ENCODE measurements around the gene KDM1B.
"Not testable (repeated sequence)": the region's sequence is repeated elsewhere in the genome, so short reads cannot be mapped to it uniquely, and the experiment has no call there.

KDM1B gene

GRCh38 chr6:18186540-18187250 is 31.5 kb downstream of the KDM1B start:
- no peak for DNase-seq (ENCODE audit: low read depth)

DNA sequence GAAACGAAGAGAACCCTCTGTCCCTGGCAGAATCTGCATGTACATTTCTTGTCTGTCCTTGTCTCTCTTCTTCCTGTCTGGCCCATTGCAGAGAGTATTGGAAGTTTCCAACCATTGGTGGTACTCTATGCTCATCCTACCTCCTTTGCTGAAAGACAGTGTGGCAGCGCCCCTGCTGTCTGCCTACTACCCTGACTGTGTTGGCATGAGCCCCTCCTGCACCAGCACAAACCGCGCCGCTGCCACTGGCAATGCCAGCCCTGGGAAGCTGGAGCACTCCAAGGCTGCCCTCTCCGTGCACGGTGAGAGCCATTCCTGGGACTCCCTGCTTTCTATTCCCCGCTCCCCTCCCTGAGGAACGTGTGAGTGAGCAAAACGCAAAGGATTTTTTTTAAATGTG is 32.5 kb downstream of the KDM1B start:
- DNase-seq (ENCODE audit: low read depth): no peak

DNA sequence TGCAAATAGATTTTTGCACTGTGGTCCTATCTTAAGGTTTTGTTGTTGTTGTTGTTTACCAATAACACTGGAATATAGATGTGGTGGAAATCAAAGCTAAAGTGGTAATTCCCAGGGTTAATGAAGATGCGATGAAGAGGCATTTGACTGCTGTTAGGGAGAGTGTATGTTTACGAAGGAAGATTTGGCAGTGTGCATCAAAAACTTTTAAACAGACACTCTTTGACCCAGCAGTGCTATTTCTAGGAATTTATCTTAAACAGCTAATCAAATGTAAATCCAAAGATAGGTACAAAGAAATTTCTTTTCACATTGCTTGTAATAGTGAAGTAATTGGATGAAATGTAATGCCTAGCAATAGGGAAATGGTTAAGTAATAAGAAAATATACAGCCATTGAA is 34.0 kb downstream of the KDM1B start:
- no peak for DNase-seq (ENCODE audit: low read depth)

DNA sequence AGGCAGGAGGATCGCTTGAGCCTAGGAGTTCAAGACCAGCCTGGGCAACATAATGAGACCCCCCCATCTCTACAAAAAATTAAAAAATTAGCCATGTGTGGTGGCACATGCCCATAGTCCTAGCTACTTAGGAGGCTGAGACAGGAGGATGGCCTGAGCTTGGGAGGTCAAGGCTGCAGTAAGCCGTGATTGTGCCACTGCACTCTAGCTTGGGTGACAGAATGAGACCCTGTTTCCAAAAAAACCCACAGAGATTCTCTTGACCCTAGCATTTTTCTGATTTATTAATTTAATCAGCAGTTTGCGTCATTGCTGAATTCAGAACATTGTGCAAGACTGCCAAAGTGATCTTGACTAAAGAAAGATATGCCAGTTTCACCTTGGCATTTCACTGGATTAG is 36.8 kb downstream of the KDM1B start:
- no peak for DNase-seq (ENCODE audit: low read depth)

DNA sequence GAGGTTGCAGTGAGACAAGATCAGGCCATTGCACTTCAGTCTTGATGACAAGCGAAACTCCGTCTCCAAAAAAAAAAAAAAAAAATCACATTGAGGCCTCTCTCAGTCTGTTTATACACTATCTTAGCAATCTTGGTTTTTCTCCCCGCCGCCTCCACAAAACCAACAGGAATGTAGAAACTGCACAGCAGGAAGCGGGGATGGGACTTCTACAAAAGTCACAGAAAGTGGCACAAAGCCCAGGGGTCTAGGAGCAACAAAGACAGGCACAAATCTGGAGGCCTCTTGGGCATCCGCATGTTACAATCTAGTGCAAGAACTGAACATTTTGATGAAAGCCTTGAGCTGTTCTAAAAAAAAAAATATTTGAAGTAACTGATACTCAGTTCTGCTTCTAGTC is 48.6 kb downstream of the KDM1B start:
- DNase-seq (ENCODE audit: low read depth): no peak

GRCh38 chr6:18204691-18205090 is 49.5 kb downstream of the KDM1B start:
- DNase-seq (ENCODE audit: low read depth): no peak

- no peak for DNase-seq (ENCODE audit: low read depth)
Observed at GRCh38 chr6:18206591-18206990, 51.4 kb downstream of the KDM1B start.

- DNase-seq (ENCODE audit: low read depth): no peak
Observed at GRCh38 chr6:18207438-18207837, 52.2 kb downstream of the KDM1B start.

DNA sequence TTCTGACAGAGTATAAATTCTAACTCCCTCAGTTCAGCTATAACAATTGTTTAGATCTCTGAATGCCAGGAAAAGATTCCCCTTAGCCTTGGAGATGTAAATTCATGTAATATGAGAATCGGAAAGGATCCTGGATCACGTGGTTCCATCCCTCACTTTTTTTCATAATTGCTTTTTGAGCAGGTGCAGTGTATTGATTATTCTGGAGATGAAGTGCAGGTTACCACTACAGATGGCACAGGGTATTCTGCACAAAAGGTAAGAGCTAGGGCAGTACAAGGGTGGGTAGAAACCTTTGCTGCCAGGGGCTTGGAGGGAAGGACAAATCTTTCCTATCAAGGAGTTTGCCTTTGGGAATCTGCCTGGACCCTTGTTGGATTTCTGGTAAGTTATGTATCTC is 52.7 kb downstream of the KDM1B start:
- no peak for DNase-seq (ENCODE audit: low read depth)

DNA sequence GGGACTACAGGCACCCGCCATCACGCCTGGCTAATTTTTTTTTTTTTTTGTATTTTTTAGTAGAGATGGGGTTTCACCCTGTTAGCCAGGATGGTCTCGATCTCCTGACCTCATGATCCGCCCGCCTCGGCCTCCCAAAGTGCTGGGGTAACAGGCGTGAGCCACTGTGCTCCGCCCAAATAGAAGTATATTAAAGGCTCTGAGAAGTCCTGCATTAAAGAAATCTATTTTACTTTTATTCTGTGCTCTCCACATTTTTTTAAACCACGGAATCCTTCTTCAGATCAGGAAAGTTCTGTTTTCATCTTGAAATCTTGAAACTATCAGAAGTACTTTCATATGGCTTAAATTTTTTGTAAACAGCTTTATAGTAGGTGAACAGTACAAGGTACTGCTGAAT is 53.6 kb downstream of the KDM1B start:
- not testable (repeated sequence) for DNase-seq (ENCODE audit: low read depth)

DNA sequence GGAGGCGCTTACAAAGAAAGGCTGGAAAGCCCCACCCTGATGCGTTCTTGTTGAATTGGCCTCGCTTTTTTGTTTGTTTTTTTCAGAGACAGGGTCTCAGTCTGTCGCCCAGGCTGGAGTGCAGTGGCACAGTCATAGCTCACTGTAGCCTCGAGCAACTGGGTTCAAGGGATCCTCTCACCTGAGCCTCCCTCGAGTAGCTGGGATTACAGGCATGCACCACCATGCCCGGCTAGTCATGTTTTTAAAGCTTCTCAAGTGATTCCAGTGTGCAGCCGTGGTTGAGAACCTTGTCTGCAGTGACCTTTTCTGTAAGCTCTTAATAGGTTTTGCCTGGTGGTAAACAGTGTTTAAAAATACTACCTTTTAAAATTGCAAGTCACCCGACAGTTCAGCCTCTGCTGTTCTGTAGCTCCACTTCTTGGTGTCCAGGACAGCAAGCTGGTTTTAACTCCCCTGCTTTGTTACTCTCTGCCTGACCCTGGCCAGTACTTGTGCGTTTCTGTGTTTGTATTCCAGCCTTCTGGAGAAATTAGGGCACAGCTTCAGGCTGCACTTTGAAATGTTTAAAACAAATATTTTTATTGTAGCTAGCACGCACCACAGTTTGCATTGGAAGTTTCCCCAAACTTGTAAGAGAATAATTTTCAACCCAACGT is 54.4 kb downstream of the KDM1B start:
- DNase-seq (ENCODE audit: low read depth): no peak

DNA sequence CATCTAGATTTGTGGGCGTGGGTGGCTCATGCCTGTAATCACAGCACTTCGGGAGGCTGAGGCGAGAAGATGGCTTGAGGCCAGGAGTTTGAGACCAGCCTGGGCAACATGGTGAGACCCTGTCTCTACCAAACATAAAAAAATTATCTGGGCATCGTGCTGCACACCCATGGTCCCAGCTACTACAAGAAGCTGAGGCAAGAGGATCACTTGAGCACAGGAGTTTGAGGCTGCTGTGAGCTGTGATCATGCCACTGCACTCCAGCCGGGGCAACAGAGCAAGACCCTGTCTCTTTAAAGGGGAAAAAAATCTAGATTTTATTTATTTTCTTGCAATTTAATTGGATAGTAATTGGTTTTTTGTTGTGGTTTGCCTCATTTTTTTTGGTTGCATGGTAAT is 55.5 kb downstream of the KDM1B start:
- DNase-seq (ENCODE audit: low read depth): no peak

DNA sequence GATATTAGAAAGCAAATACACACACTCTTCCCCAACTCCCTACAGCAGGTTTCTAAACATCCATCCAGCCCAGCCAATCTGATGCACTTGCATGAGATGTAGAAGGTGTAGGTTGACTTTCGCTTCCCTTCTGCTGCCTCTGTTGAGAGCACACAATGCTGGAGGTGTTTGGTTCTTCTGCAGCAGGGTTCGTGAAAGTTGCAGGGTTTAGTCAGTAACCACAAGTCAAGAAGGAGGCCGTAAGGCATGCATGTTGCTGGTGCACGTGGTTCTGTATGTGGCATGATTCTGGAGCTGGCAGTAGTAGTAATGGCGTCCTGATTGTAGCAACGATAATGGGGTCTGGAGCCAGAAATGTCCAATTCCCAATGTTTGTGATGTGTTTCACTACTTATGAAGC is 56.1 kb downstream of the KDM1B start:
- peak; percentile 1 for DNase-seq (ENCODE audit: low read depth)

DNA sequence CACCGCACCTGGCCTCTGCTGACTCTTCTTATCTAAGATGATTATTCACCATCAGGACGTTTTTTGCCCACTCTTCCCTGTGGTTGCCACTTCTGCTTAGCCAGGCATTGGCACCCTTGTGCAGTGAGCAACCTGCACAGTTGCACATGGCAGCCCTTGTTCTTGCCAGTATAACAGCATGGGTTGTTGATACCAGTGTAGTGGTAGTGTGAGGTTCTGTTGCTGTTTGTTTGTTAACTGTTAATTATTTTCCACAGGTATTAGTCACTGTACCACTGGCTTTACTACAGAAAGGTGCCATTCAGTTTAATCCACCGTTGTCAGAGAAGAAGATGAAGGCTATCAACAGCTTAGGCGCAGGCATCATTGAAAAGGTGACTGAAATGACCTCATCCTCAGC is 57.0 kb downstream of the KDM1B start:
- DNase-seq (ENCODE audit: low read depth): no peak

GRCh38 chr6:18213439-18213838 is 58.2 kb downstream of the KDM1B start:
- DNase-seq (ENCODE audit: low read depth): no peak

DNA sequence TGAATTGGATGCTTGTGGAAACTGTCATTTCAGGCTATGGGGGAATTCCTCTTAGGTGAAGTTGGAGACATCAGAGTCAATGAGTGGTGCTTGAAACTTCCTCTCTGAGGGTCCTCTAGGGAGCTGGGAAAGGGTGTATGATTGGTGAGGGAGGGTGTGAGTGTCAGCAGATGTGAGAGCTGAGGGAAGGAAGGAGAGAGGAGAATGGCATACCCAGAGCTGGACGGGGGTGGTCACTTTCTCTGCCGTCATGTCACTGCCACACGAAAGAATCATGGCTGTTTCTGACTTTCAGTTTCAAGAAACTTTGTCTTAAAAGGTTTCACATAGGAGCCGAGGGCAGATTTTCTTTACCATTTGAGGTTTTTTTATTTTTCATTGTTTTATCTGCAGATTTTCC is 58.8 kb downstream of the KDM1B start:
- DNase-seq (ENCODE audit: low read depth): no peak

DNA sequence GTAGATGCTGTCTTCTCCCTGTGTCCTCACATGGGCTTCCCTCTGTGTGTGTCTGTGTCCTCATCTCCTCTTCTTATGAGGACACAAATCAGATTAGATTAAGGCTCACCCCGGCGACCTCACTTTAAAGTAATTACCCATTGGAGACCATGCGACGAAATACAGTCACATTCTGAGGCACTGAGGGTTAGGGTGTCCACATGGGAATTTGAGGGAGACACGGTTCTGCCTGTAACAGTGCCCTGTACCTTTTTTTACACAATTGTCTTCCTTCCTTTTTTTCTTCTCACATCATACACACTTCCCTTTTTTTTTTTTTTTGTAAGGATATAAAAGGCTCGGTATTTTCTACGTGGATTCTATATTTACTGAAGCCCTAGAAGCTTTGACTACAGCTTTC is 60.2 kb downstream of the KDM1B start:
- no peak for DNase-seq (ENCODE audit: low read depth)

GRCh38 chr6:18216411-18216810 is 61.2 kb downstream of the KDM1B start:
- DNase-seq (ENCODE audit: low read depth): no peak

DNA sequence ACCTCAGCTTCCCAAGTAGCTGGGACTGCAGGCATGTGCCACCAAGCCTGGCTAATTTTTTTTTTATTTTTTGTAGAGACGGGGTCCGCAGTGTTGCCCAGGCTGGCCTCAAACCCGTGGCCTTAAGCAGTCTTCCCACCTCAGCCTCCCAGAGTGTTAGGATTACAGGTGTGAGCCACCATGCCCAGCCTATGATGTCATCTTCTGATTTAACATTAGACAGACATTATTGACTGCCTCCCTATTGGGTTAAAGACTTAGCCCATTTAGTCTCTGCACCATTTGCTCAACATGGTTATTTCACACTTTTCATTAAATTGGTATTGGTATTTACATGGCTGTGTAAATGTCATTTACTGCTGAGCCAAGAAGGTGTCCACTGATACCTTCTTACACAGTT is 63.0 kb downstream of the KDM1B start:
- DNase-seq (ENCODE audit: low read depth): no peak

GRCh38 chr6:18219591-18219990 is 64.4 kb downstream of the KDM1B start:
- no peak for DNase-seq (ENCODE audit: low read depth)

DNA sequence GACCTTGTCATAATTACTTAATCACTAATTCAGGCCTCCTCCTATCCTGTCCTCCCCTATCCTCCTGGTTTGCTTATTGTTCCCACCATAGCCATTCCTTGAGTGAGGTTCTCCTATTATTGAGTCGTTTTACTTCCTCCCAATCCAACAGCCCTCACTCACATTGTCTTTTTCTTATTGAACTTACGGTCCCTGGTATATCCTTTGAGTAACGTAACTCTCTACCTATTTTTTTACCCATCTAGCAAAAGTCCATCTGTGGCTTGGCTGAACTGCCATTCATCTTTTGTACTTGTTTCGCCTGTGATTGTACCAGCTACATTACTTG is 66.0 kb downstream of the KDM1B start:
- no peak for DNase-seq (ENCODE audit: low read depth)

DNA sequence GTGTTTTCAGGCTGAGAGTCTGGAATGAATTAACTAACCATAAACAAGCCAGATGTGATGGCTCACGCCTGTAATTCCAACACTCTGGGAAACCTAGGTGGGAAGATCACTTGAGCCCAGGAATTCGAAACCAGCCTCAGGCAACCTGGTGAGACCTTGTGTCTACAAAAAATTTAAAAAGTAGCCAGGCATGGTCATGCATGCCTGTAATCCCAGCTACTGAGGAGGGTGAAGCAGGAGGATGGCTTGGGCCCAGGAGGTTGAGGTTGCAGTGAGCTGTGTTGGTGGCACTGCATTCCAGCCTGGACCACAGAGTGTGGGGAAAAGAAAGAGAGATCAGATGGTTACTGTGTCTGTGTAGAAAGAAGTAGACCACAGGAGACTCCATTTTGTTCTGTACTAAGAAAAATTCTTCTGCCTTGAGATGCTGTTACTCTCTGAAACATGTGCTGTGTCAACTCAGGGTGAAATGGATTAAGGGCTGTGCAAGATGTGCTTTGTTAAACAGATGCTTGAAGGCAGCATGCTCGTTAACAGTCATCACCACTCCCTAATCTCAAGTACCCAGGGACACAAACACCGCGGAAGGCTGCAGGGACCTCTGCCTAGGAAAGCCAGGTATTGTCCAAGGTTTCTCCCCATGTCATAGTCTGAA is 71.4 kb downstream of the KDM1B start:
- DNase-seq (ENCODE audit: low read depth): not testable (repeated sequence)

- DNase-seq (ENCODE audit: low read depth): not testable (repeated sequence)
Observed at GRCh38 chr6:18227166-18227565, 71.9 kb downstream of the KDM1B start.

GRCh38 chr6:18228590-18228989 is 73.4 kb downstream of the KDM1B start:
- DNase-seq (ENCODE audit: low read depth): not testable (repeated sequence)
